Astrocyte (in vitro differentiated cells and primary cell): ENCODE measurements around the gene EHD1.

Experiments
- EZH2 ChIP-seq: IDR thresholded peaks from 2 replicates; pipeline ENCODE4 v1.6.1; 2012; ENCODE audit warnings: mild to moderate bottlenecking, low read length, inconsistent platforms; ENCODE audit not compliant: insufficient read depth
- TF ChIP-seq, protein P1 (sequence below): IDR thresholded peaks from 2 replicates; pipeline ENCODE4 v1.5.1; 2011; ENCODE audit warnings: low read depth, mild to moderate bottlenecking, inconsistent platforms, low read length, moderate library complexity; ENCODE audit not compliant: insufficient read depth

DNA sequence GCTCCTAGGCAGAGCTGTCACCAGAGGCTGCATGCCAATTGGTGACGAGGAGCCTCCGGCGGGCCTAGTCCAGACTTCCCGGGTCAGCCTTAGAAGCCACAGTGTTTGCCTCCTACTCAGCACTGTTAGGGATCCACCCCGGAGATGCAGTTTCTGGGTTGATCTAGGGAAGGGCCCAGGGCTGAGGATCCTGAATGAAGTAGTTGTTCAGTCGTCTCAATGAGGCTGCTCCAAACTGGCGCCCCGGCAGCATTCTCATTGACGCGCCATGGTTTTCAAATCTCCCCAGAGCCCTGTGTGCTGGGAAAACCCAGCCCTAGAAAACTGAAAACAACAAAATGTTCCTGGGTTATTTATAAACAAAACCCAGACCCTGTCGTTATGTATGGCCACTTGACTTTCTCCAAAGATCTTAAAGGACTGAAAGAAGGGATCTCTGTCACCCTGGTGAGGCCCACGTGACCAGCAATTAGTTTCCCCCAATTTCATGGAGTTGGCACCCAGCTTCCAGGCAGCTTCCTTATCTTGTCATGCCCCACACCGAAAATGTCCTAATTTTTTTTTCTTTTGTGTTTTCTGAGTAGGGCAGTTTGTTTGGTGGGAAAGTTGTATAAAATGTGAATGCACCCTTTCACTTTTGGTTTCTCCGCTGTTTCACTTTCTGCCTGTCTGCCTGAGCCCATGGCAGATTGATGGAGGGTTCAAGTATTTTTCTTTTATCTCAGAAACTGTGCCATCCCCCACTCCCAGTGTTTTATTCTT, 2.0 kb upstream of the EHD1 start:
- TF ChIP-seq, protein P1, sequence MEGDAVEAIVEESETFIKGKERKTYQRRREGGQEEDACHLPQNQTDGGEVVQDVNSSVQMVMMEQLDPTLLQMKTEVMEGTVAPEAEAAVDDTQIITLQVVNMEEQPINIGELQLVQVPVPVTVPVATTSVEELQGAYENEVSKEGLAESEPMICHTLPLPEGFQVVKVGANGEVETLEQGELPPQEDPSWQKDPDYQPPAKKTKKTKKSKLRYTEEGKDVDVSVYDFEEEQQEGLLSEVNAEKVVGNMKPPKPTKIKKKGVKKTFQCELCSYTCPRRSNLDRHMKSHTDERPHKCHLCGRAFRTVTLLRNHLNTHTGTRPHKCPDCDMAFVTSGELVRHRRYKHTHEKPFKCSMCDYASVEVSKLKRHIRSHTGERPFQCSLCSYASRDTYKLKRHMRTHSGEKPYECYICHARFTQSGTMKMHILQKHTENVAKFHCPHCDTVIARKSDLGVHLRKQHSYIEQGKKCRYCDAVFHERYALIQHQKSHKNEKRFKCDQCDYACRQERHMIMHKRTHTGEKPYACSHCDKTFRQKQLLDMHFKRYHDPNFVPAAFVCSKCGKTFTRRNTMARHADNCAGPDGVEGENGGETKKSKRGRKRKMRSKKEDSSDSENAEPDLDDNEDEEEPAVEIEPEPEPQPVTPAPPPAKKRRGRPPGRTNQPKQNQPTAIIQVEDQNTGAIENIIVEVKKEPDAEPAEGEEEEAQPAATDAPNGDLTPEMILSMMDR: no peak
- no peak for TF ChIP-seq EZH2
